ENCODE results near the gene JMJD7.

Gene JMJD7

GRCh38 chr15:41879321-41879845, 51.5 kb downstream of the JMJD7 start:
- in situ Hi-C loops (cut with MboI; ENCODE audit: low sequenced_read_pairs) = no loop called here

- in situ Hi-C loops (cut with MboI; ENCODE audit: low sequenced_read_pairs) = no loop called here
These were observed 52.4 kb downstream of the JMJD7 start for GRCh38 chr15:41880156-41880877.

GRCh38 chr15:41881086-41881485, 53.2 kb downstream of the JMJD7 start:
- in situ Hi-C loops (cut with MboI; ENCODE audit: low sequenced_read_pairs) = no loop called here

GRCh38 chr15:41881550-41881919, 53.6 kb downstream of the JMJD7 start:
- in situ Hi-C loops (cut with MboI; ENCODE audit: low sequenced_read_pairs) = no loop called here

- in situ Hi-C loops (cut with MboI; ENCODE audit: low sequenced_read_pairs) = no loop called here
These were observed 54.2 kb downstream of the JMJD7 start for GRCh38 chr15:41881920-41882688.

GRCh38 chr15:41882689-41883483, 55.0 kb downstream of the JMJD7 start:
- in situ Hi-C loops (cut with MboI; ENCODE audit: low sequenced_read_pairs) = no loop called here

- in situ Hi-C loops (cut with MboI; ENCODE audit: low sequenced_read_pairs) = no loop called here
These were observed 55.6 kb downstream of the JMJD7 start for GRCh38 chr15:41883484-41883825.

GRCh38 chr15:41884458-41884857, 56.6 kb downstream of the JMJD7 start:
- in situ Hi-C loops (cut with MboI; ENCODE audit: low sequenced_read_pairs) = no loop called here

GRCh38 chr15:41885321-41885720, 57.4 kb downstream of the JMJD7 start:
- in situ Hi-C loops (cut with MboI; ENCODE audit: low sequenced_read_pairs) = no loop called here

- in situ Hi-C loops (cut with MboI; ENCODE audit: low sequenced_read_pairs) = no loop called here
These were observed 57.9 kb downstream of the JMJD7 start for GRCh38 chr15:41885841-41886240.

- in situ Hi-C loops (cut with MboI; ENCODE audit: low sequenced_read_pairs) = no loop called here
These were observed 58.8 kb downstream of the JMJD7 start for GRCh38 chr15:41886741-41887140.

GRCh38 chr15:41887161-41887560, 59.3 kb downstream of the JMJD7 start:
- in situ Hi-C loops (cut with MboI; ENCODE audit: low sequenced_read_pairs) = no loop called here

Data from hTERT RPE-1 (cell line).